ENCODE data around the gene VSTM2B.

The VSTM2B gene

DNA sequence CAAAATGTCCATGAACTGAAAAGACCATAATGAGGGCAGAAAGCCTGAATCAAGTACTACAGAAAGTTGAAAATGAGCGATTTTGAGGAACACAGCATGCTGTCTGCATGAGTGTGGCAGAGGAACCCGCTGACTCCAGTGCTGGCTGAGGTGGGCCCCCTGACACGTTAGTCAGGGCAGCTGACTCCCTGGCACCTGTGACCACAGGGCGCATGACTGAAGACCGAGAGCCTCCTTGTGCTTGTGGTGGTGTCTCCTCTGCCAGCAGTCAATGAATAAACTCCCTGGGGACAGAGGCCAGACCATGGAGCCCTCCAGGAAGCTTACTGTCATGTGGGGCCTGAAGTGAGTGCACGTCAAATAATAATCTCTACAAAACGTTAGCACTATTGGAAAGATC is 38.4 kb upstream of the VSTM2B start:
- in situ Hi-C loops (cut with HindIII; ENCODE audit: low pct_unique_long_range_greater_than_20kb, low sequenced_read_pairs) = no loop called here
- DNase-seq (ENCODE audit: low read depth in 1 of 2, low spot score in 1 of 2) = no peak
- TF ChIP-seq JUND (IDR thresholded peaks at IDR 0.05; ENCODE audit: low read depth) = no peak

DNA sequence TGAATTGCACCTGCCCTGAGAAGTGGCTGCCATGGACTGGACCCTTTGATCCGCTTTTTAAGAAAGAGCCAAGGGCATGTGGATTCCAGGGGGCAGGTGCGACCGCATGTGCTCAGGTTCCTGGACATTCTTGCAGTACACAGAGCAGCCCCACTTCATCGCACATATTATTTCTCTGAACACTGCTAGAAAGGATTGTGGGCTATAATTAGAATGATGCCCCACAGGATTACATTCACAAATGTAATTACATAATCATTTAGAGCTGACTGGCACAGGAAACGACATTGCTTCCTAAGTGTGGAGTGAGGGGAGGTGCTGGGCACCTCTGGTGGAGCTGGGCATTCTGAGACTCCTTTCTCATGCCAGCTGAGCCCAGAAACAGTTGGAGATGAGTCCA is 37.5 kb upstream of the VSTM2B start:
- DNase-seq (ENCODE audit: low read depth in 1 of 2, low spot score in 1 of 2) = no peak
- no peak for TF ChIP-seq JUND (IDR thresholded peaks at IDR 0.05; ENCODE audit: low read depth)
- in situ Hi-C loops (cut with HindIII; ENCODE audit: low pct_unique_long_range_greater_than_20kb, low sequenced_read_pairs) = no loop called here

DNA sequence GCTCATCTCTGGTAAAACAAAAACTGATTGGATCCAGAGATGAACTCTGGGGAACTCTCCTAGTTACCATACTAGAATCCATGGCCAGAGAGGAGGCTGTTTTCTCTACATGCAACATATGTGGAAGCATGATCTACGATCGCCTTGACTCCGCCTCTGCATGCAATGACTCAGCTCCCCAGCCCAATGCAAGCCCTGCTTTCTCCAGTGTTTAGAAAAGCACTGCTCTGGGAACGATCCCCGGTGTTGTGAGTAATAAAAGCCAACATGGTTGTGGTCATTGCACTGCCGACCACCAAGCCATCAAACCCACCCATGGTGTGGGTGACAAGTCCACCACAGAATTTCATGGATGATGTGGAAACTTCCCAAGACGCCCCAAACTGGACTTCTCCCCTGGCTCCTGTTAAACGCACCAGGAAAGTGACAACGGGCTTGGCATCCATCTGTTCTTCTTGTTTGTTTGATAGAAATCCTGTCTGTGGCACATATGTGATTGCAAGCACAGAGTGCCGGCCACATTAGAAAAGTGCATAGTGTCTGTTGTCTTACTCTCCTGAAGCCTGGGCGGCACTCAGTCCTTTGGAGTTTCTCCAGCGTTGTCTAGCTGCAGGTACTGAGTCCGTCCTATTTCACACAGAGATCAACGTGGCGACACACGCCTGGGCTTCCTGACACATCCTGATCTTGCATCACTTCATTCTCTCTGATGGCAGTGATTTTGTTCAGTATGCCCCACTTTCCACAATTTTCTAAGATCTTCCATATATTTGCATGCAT is 36.4 kb upstream of the VSTM2B start:
- DNase-seq (ENCODE audit: low read depth in 1 of 2, low spot score in 1 of 2) = no peak
- in situ Hi-C loops (cut with HindIII; ENCODE audit: low pct_unique_long_range_greater_than_20kb, low sequenced_read_pairs) = no loop called here
- no peak for TF ChIP-seq JUND (IDR thresholded peaks at IDR 0.05; ENCODE audit: low read depth)

DNA sequence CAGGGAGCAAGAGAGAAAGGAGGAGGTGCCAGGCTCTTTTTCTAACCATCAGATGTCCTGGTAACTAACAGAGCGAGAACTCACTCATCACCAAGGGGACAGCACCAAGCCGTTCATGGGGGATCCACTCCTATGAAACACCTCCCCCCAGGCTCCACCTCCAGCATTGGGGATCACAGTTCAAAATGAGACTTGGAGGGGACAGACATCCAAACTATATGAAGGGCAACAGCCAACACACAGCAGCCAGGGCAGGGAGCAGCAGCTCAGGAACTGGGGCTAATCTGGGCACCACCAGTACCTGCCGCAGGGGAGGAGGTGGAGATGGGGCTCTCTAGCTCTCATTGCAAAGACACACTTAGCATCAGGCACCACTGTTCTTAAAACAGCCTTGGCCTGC is 34.3 kb upstream of the VSTM2B start:
- in situ Hi-C loops (cut with HindIII; ENCODE audit: low pct_unique_long_range_greater_than_20kb, low sequenced_read_pairs) = no loop called here
- no peak for DNase-seq (ENCODE audit: low read depth in 1 of 2, low spot score in 1 of 2)
- TF ChIP-seq JUND (IDR thresholded peaks at IDR 0.05; ENCODE audit: low read depth) = no peak

DNA sequence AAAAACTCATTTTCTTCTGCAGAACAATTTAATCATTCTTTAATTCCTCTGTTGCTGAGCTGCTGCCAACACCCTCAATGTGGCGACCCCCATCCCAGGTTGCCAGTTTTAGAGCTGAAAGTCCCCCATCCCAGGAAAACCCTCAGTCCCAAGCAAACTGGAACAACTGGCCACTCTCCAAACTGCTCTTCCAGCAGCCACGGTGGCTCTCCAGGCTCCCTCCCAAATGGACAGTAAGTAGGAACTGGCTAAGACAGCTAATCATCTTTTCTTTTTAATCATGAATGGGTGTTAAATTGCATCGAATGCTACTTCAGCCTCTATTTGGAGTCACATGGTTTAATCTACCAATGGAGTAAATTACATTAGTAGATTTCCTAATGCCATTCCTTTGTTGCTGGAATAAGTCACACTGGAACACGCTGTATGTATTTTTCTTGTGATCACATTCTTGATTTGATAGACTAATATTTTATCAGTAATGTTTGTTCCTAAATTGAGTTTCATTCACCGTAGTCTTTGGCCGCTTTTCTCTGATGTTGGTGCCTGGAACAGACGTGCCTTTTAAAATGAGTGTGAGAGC is 33.7 kb upstream of the VSTM2B start:
- in situ Hi-C loops (cut with HindIII; ENCODE audit: low pct_unique_long_range_greater_than_20kb, low sequenced_read_pairs) = no loop called here
- no peak for DNase-seq (ENCODE audit: low read depth in 1 of 2, low spot score in 1 of 2)

DNA sequence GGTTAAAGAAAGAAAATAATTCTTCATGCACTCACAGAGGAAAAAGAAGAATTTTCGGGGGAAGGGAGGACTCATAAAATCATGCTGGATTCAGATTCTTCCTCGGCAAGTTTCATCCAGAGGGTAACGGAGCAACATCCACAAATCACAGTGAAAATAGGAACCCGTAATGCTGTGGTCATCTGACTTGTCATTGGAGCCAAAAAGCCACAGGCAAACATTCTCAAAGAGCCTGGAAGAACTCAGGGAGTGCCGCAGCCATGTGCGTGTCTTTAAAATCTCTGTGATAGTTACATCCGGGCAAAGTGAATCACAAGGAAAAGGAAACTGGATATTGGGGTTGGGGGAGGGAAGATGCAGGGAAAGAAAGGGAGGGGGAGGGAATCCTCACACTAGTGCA is 33.0 kb upstream of the VSTM2B start:
- DNase-seq (ENCODE audit: low read depth in 1 of 2, low spot score in 1 of 2) = no peak
- TF ChIP-seq JUND (IDR thresholded peaks at IDR 0.05; ENCODE audit: low read depth) = no peak
- in situ Hi-C loops (cut with HindIII; ENCODE audit: low pct_unique_long_range_greater_than_20kb, low sequenced_read_pairs) = no loop called here

More for the DNA sequence above, 33.7 kb upstream of the VSTM2B start:
- TF ChIP-seq JUND (IDR thresholded peaks at IDR 0.05; ENCODE audit: low read depth) = no peak

DNA sequence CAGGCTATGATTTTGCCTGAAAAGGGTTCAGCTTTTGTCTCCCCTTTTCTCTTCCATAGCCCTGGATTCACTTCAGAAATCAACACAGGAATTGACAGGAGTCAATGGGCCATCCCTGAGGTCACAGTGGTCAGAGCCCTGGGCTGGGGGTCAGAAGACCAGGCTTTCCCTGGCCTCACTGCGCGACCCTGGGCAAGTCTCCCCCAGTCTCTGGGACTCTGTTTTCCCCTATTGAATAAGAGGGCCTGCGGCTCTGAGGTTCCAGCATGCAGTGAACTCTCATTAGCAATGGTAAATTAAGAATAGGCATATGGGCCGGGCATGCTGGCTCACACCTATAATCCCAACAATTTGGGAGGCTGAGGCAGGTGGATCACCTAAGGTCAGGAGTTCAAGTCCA is 30.7 kb upstream of the VSTM2B start:
- no peak for DNase-seq (ENCODE audit: low read depth in 1 of 2, low spot score in 1 of 2)
- in situ Hi-C loops (cut with HindIII; ENCODE audit: low pct_unique_long_range_greater_than_20kb, low sequenced_read_pairs) = no loop called here
- TF ChIP-seq JUND (IDR thresholded peaks at IDR 0.05; ENCODE audit: low read depth) = no peak

DNA sequence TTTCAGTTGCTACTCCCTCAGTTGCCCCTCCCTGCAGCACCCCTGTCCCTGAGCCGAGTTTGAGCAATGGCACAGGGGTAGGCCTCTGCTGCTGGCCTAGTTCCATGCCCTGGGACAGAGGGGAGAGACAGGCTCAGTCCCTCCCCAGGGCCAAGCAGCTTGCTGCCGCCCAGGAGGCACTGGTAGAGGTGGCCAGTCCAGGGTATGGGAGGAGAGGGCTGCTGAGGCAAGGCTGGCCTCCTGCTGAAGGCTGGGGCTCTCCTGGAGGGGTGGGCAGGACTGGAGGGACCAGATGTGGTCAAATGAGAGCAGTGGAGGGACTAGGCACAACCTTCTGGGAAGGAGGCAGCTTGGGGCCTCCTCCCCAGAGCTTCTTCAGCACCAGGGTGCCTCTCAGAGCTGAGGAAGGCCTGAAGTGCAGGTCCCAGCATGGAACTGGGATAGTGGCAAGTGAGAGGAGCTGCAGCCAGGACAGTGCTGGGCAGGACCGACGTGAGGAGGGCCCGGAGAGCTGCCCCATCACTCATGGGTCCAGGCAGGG is 29.8 kb upstream of the VSTM2B start:
- no peak for DNase-seq (ENCODE audit: low read depth in 1 of 2, low spot score in 1 of 2)
- in situ Hi-C loops (cut with HindIII; ENCODE audit: low pct_unique_long_range_greater_than_20kb, low sequenced_read_pairs) = no loop called here
- no peak for TF ChIP-seq JUND (IDR thresholded peaks at IDR 0.05; ENCODE audit: low read depth)

DNA sequence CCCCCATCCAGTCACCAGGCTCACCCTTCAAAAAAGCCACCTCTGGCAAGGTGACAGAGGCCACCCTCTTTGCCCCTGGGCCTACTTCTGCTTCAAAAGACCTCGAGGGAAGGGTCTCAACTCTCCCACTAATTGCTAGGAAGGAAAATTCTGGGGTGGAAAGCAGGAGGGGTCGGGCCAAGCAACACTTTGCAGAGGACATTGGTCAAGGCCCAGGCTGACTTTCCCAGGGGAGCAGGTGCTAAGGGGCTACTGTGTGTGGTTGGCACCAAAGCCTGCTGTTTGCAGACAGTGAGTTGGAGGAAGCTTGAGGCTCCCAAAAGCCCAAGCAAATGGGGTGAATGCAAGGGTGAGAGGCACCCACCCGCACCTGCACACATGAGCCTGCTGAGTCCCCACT is 28.6 kb upstream of the VSTM2B start:
- in situ Hi-C loops (cut with HindIII; ENCODE audit: low pct_unique_long_range_greater_than_20kb, low sequenced_read_pairs) = no loop called here
- no peak for TF ChIP-seq JUND (IDR thresholded peaks at IDR 0.05; ENCODE audit: low read depth)
- no peak for DNase-seq (ENCODE audit: low read depth in 1 of 2, low spot score in 1 of 2)

DNA sequence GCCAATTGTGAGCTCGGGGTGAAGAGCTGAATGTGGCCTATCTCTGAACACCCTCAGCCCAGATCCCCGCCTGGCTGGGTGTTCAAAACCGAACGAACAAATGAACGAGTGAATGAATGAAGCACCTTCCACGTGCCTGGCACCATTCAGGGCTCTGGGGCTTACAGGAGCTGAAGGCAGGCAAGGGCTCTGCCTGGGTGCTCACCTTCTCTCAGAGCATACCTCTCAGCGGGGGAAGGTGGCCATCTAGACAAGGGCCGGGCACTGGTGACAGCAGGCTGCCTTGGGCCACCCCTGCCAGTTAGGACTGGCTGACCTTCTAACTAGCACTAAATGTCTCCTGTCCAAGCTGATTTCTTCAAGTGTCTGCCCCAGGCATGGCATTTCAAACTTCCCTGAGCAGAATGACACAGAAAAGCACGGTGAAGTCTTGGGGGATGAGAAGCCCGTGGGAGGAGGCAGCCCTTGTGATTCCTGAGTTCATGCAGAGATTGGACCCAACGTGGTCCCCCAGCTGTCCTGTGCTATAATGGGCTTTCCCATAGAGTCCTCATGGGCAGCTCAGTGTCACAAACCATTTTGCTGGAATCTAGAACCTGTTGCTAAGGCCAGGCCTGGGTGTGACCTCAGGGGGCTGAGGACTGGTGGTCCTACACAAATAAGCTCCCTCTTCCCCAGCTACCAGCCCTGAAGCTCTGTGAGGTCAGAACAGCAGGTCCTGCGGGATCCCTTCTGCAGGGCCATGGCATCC is 27.9 kb upstream of the VSTM2B start:
- TF ChIP-seq JUND (IDR thresholded peaks at IDR 0.05; ENCODE audit: low read depth) = no peak
- in situ Hi-C loops (cut with HindIII; ENCODE audit: low pct_unique_long_range_greater_than_20kb, low sequenced_read_pairs) = no loop called here
- DNase-seq (ENCODE audit: low read depth in 1 of 2, low spot score in 1 of 2) = no peak

DNA sequence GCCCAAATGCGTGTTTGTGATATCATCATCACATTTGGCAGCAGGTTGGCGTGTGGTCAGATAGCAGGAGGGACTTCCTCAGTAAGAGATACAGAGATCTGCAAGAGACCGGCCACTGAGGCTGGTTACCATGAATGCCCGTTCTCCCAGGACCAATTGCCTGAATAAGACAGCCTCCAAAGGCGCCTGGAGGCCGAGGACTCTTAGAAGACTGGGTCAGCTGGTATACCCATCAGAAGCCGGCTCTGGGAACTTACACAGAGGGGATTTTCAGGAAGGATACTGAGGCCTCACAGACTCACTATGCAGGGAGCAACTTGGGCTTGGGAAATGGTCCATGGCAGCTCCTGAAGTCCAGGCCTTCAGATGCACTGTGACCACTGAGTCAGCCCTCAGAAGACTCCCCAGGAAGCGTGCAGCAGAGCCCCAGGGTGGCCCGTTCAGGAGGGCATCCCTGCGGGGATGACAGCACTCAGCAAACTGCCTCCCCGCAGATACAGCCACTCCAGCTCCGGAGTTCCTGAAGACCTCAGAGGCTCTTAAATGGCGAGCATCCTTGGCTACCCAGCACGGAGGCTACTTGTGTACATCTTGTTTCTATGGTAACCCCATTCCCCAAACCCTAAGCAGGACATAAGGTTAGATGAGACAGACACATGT is 26.4 kb upstream of the VSTM2B start:
- no peak for DNase-seq (ENCODE audit: low read depth in 1 of 2, low spot score in 1 of 2)
- in situ Hi-C loops (cut with HindIII; ENCODE audit: low pct_unique_long_range_greater_than_20kb, low sequenced_read_pairs) = no loop called here
- no peak for TF ChIP-seq JUND (IDR thresholded peaks at IDR 0.05; ENCODE audit: low read depth)

DNA sequence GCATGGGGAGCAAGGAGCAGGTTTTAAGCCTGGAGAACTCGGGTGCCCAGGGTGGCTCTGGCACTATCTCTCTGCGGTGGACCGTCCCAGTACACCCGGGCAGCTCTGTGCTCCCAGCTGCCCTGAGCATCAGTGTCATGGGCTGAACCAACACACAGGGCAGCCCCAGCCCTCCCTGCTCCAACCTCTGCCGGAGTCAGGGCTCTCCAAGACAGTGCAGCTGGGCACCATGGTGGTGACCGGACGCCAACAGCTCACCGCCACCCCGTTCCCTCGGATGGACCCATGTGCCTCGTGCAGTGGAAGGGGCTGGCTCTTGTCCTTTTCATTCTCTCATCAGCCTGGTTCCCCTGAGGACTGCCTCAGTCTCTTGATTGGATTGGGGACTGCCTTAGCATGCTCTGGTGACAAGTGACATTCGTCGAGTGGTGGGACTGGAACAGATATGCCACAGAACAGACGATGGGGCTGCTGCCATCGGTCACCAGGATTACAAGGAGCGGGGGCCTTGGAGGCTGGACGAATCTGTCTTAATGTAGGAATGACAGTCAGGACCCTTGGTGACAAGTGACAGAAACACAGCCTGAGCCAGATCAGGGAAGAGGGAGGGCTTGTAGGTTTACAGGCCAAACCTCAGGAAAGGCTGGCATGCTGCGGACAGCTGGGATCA is 25.7 kb upstream of the VSTM2B start:
- DNase-seq (ENCODE audit: low read depth in 1 of 2, low spot score in 1 of 2) = no peak
- TF ChIP-seq JUND (IDR thresholded peaks at IDR 0.05; ENCODE audit: low read depth) = no peak

More for the DNA sequence above, 25.7 kb upstream of the VSTM2B start:
- in situ Hi-C loops (cut with HindIII; ENCODE audit: low pct_unique_long_range_greater_than_20kb, low sequenced_read_pairs) = no loop called here

Data from T47D (cell line).